ENCODE measurements around the gene GFRA1.

- TF ChIP-seq CTCF (IDR thresholded peaks at IDR 0.05) (no peak), POLR2A (IDR thresholded peaks at IDR 0.05) (no peak), EP300 (IDR thresholded peaks at IDR 0.05) (no peak)
Observed at GRCh38 chr10:116053910-116054309, 219.1 kb downstream of the GFRA1 start.
